Limb (tissue), 2 donors: ENCODE data around the gene TMEM134.

Experiments used
- DNase-seq, 2 donors: peaks; one replicate each; pipeline ENCODE4 v3.0.0-alpha.2; 2016; ENCODE audit errors: extremely low spot score in 2 of 2

TMEM134 gene

DNA sequence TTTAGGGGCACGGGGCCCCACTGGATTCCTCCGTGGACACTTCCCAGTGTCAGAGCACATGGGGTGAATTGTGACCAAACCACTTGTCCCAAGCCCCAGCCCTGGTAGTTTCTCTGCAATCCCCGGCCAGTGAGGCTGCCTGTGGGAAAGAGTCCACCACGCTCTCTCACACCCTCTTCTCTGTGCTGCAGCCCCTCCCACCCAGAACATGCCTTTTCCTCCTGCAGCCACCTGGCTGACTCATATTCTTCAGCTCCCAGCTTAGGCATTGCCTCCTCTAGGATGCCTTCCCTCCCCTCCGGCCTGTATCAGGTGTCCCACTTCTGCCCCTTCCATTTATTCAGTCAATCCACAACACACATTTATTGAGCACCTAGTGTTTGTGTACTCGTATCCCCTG, 46.2 kb downstream of the TMEM134 start:
- DNase-seq: no peak

DNA sequence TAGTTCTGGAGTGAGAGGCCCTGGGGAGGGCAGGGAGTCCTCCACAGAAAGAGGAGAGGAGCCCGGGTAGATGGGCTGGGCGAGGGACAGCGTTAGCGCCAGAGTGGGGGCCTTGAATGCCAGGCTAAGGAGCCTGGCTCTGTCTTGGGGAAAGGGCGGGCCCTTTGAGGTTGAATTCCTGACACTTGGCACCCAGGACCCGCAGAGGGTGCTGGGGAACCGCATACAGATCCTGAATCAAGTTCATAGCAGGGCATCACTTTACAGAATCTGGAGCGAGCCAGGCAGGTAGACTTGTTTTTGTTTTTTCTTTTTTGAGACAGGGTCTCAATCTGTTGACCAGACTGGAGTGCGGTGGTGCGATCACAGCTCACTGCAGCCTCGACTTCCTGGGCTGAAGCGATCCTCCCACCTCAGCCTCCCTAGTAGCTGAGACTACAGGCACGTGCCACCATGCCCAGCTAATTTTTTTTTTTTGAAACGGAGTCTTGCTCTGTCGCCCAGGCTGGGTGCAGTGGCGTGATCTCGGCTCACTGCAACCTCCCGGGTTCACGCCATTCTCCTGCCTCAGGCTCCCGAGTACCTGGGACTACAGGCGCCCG, 47.5 kb downstream of the TMEM134 start:
- DNase-seq: no peak

DNA sequence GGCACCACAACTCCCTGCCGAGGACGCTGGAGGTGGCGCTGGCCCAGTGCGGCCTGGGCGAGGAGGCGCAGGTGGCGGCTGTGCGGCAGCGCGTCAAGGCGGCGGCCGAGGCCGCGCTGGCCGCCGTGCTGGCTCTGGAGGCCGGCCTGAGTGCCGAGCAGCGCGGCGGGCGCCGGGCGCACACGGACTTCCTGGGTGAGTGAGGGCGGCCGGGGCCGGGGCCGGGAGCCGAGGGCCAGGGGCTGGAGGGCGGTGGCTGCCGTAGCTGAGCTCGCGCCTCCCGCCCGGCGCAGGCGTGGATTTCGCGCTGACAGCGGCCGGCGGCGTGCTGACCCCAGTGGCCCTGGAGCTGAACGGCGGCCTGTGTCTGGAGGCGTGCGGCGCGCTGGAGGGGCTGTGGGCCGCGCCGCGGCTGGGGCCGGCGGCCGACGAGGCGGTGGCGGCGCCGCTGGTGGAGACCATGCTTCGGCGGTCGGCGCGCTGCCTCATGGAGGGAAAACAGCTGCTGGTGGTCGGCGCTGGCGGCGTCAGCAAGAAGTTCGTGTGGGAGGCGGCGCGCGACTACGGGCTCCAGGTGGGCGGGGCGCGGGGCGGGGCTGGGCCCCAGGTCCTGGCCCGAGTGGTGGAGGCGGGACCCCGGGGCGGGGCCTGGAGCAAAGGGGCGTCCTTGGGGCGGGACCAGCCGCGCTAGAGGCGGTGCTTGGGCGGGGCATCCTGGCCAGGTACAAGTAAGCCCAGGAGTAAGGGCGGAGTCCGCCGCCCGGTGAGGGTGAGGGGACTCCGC, 48.2 kb downstream of the TMEM134 start:
- DNase-seq: peak; percentile 92 to 99

DNA sequence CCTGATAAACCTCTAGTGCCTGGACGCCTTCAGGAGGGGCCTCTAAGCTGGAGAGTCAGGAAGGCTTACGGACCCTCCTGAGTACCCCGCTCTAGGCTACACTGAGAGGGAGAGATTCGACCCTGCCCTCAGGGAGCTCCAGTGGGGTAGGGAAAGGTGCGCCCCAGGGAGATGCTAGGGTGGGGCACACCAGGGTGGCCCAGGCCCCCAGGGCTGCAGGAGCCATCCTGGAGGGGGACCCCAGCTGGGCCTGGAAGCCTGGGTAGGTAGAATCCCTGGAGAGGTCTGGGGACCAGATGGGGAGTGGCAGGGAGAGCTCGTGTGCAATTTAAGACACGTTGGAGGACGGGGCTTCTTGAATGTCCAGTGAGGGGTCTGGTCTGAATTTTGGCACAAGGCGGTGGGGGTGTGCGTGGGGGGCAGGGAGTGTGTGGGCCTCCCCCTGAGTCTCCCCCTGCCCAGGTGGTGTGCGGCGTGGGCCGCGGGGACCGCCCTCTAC, 48.9 kb downstream of the TMEM134 start:
- DNase-seq: no peak

DNA sequence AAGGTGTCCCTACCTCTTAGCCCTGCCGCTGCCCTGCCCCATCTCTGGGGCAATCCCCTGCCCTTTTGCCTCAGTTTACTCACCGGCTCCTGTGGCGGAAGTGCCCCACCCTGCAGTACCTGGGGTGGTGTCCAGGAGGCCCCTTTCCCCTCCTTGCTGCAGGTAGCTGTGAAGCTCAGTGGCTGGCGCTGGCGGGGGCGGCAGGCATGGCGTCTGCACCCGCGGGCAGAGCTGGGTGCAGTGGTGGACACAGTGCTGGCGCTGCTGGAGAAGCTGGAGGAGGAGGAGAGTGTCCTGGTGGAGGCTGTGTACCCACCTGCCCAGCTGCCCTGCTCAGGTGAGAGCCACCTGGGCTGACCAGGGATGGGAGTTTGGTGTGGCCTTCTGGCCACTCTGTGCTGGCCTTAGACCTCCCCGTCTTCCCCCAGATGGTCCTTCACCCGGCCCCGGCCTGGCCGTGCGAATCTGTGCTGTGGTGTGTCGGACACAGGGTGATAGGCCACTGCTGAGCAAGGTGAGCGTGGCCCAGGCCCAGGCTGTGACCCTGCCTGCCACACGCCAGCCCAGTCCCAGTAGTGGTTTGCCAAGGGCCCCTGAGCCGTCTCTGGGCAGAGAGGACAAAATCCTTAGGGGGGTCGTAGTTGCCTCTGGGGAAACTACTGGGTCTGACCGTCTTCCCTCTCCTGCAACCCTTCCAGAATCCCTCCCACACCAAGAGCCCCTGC, 49.6 kb downstream of the TMEM134 start:
- DNase-seq: no peak

DNA sequence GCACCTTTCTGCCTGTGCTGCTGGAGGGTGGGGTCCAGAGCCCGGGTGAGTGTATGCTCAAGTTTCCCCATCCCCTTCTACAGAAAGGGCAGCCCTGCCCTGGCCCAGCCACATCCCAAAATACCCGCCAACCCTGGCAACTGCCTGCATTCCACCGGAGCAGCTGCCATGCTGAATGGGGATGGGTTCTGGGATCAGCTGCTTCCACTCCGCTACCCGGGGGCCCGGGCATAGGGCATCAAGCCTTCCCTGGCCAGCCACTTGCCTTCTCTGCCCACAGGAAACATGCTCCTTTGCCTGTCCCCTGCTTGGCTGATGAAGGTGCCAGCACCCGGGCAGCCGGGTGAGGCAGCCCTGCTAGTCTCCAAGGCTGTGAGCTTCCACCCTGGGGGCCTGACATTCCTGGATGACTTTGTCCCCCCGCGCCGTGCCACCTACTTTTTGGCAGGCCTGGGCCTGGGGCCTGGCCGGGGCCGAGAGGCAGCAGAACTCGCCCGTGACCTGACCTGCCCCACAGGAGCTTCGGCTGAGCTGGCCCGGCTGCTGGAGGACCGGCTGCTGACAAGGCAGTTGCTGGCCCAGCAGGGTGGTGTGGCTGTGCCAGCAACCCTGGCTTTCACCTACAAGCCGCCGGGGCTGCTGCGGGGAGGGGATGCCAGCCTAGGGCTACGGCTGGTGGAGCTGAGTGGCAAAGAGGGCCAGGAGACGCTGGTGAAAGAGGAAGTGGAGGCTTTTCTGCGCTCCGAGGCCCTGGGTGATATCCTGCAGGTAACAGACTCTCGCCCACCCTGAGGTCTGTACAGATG, 50.4 kb downstream of the TMEM134 start:
- DNase-seq: no peak

DNA sequence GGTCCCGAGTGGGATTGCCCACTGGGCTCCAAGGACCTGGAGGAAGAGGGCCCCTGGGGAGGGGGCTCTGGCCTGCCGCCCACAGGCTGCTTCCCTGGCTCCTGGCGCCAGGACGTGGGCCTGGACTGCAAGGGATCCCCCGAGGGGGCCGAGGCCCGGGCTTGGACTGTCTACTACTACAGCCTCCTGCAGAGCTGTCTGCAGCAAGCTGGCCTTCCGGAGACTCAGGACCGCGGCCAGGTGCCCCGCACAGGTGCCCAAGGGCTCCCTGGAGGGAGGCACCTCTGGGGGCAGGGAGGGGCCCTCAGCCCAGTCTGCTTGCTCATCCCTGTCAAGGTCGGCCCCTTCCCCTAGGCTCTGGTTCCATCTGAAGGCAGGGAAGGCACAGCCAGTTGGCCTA, 51.6 kb downstream of the TMEM134 start:
- DNase-seq: no peak

DNA sequence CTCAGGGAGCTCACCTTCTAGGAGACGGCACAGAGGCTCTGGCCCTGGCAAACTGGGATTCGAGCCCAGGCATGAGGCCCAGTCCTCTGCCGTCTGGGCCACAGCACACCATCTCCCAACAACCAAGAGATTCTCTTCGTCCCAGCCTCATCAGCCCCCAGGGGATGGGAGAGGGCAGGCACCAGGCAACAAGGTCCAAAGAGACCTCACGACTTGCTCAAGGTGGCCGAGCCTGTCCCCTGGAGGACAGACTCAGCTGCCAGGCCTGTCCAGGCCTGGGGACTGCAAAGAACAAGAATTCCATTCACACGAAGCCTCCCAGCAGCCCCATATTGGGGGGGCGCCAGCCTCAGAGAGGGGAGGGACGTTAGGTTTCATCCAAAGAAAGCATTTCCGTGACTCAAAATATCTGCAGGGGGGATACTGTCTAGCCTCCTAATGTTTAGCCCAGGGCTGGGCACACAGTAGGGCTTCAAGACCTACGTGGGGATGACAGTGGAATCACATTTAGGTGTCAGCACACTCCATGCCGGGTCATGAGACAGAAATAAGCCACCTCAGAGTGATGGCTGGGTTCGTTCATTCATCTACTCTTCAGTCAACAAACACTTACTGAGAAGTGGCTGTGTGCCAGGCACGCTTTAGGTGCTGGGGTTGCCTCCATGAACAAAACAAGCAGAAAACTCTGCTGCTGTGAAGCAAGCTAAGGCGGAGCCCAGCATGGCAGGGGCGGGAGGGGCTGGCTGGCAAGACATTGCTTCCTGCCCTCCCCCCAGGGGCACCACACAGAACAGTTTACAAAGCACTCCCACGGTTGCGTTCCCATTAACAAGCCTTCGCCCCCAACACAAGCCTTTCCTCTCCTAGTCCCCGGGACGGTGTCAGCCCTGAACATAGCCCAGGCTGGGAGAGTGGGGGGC, 52.4 kb downstream of the TMEM134 start:
- DNase-seq: no peak

DNA sequence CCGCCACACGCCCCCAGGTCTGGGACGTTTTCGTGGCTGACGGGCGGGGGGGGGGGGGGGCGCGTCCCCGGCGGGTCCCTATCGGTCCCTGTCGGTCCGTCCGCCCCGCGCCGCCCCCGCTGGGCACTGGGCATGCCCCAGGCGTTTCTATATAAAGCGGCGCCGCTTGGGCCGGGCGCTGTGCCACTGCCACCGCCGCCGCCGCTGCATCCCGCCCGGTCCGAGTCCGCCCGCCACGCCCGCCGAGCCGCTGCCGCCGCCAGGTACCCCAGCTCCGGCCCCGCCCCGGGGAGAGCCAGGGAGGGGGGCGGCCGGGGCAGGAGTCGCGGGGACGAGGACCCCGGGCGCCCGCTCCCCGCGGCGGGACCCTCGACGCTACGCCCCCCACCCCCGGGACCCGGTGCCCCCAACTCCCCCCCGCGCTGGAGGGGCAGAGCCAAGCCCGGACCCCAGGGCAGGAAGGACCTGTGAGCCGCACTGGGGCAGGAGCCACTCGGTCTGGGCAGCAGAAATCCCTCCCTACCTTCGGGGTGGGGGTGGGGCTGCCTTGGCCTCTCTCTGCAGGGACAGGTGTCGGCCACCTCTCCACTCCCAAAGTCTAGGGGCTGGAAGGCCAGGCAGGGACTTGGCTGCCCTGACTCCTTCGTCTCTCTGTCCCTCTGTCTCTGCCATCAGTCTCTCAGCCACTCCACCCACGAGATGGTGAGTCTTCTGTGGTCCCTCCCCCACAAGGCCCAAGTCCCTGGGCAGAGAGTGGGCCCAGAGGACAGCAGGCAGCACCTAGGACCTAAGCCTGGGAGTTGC, 53.3 kb downstream of the TMEM134 start, which contains the start of gene CARNS1:
Gene CARNS1, plus strand, starts transcription at position 178 of the 804 bp plus-strand sequence. Its CDS starts 522 bp downstream, at position 700.
- DNase-seq: no peak

DNA sequence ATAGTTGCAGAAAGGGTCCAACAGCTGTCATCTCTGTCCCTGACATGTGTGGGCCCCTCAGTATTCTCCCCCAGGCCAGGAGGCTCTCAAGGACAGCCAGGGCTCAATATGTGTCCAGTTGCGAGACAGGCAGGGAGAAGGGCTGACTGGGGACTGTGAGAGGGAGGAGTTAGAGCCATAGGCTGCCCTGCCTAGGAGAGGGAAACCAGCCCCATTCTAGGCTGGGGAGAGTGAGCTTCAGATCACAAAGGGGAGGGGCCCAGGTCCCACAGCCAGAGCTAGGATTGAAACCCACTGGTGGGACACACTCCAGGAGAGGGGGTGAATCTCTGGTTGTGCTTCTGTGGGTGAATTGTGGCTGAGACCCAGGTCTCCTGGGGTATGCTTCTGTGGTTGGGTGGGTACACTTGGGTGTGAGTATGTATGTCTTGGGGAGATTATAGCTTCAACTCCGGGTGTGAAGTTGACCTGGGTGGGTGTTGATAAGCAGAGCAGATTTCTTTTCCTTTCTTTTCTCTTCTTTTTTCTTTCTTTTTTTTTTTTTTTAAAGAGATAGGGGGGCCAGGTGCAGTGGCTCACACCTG, 55.7 kb downstream of the TMEM134 start:
- DNase-seq: no peak

DNA sequence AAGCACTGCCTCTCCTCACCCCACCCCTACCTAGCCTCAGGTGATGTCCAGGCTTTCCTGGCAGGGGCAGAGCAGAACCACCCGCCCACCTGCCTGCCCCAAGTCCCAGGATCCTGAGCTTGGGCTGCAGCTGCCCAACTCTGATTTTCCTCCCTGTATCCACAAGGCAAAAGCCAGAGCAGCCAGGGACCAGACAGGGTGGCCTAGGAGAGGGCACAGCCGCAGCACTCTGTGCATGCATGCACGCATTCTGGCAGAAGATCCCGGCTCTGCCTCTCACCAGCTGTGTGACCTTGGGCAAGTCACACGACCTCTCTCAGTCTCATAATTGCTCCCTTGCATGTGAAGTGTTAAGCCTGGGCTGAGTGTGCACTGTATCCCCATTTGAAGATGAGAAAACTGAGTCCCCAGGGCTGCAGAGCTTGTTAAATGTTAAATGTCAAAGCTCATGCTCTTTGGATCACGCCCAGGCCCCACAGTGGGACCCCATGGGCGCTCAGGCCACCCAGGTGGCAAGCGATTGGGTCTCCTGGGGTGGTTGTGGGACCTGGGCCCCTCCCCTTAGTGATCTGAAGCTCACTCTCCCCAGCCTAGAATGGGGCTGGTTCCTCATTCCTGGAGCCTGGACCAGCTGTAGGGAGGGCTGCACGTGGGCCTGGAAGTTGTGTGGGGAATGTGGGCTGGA, 56.4 kb downstream of the TMEM134 start:
- no peak for DNase-seq

DNA sequence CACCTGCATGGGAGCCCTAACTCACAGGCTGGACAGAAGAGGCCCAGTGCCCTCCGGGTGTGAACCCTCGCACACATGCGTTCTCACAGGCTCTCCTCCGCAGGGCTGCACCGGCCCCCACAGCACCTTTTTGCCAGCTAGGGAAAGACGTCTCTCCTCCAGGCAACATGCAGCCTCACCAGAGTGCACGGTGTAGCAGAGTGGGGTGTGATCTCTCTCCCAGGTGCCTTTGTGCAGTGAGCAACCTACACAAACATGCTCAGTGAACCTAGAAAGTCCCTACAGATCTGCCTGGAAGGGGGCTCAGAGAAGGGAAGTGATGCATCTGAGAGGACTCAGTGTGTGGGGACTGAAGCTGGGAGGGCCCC, 57.3 kb downstream of the TMEM134 start:
- no peak for DNase-seq
